GM12892 (cell line): ENCODE measurements around the gene DNAH14.

ENCODE experiments used
- DNase-seq: peaks from one replicate; pipeline ENCODE4 v3.0.0; 2011; ENCODE audit not compliant: insufficient read length
- FAIRE-seq: peaks from 2 replicates; lab custom pipeline; 2011; peaks lifted over from hg19 to GRCh38; lab: Jason Lieb, UNC
- POLR2A ChIP-seq: IDR thresholded peaks from 2 replicates; pipeline ENCODE4 v1.6.1; 2011; ENCODE audit warnings: low read depth, low read length, control low read depth
- POLR2AphosphoS5 ChIP-seq: IDR thresholded peaks from 2 replicates; pipeline ENCODE4 v1.6.1; 2011; ENCODE audit warnings: low read depth, low read length, control low read depth
- TAF1 ChIP-seq: IDR thresholded peaks from 2 replicates; pipeline ENCODE4 v1.6.1; 2011; ENCODE audit warnings: low read depth, mild to moderate bottlenecking, control low read depth, low read length, borderline replicate concordance

The DNAH14 gene

DNA sequence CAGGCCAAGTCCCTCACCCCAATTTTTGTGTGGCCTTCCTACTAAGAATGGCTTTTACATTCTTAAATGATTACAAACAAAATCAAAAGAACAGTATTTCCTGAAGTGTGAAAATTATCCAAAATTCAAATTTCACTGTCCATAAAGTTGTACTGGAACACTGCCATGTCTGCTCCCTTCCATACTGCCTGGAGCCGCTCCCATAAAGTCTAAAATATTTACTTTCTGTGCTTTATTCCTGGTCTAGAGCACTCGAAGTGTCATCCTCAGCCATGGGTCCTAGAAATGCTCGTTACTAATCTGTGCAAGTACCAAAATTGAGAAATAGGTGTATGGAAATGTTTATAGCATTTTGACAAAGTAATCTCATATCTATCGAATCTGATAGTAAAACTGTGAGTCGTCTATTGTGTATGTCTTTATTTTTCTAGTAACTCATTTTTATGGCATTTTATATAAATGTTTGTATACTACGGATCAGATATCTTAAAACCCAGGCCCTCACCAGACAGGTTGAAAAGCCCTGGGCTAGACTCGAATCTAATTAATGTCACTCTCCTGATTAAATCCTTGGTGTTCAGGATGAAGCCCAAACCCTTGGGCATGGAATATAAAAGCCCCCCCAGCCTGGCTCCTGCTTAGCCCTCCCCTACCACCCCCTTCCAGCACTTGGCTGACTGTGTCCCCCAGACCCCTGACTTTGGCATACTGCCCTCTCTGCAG lies 493.5 kb downstream of the DNAH14 start:
- TF ChIP-seq TAF1 (no peak), POLR2A (no peak), POLR2AphosphoS5 (no peak)
- no peak for FAIRE-seq

GRCh38 chr1:225423518-225423855 lies 494.0 kb downstream of the DNAH14 start:
- DNase-seq (no peak), FAIRE-seq (no peak)
- TF ChIP-seq POLR2A: no peak

More for the DNA sequence above, 493.5 kb downstream of the DNAH14 start:
- no peak for DNase-seq

DNA sequence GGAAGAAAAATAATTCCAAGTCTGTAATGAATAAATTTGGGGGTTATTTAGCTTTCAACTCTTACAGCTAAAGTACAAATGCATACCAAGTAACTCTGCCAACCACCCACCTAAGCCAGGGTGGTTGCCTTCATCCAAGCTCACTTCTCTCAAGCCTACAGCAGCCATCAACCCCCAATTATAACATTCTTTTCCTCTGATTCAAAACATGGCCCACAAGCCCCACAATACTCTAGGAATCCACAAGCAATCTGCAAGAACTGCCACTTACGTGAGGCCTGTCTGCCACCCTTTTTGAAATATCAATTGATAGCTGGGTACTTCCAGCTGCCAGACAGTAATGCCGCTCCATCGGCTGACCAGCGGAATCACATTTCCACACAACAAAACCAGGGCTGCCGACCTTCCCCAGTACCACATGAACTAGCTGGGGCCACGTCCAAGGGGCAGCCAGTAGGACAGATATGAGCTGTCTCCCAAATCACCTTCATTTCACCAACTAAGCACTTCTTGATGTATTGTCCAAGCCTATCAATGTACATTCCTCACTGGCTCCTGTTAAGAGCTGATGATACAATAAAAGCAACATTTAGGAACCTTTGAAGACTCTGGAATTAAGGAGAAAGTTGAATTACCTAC lies 495.2 kb downstream of the DNAH14 start:
- no peak for FAIRE-seq
- DNase-seq: no peak
- TF ChIP-seq POLR2A (no peak), TAF1 (no peak), POLR2AphosphoS5 (no peak)

- FAIRE-seq: no peak
- TF ChIP-seq TAF1 (no peak), POLR2AphosphoS5 (no peak), POLR2A (no peak)
- no peak for DNase-seq
Measured at GRCh38 chr1:225425201-225425786, 495.8 kb downstream of the DNAH14 start.

GRCh38 chr1:225426395-225427234 lies 497.1 kb downstream of the DNAH14 start:
- no peak for TF ChIP-seq POLR2A
- no peak for TF ChIP-seq TAF1
- no peak for TF ChIP-seq POLR2AphosphoS5
- FAIRE-seq: no peak
- DNase-seq: no peak

DNA sequence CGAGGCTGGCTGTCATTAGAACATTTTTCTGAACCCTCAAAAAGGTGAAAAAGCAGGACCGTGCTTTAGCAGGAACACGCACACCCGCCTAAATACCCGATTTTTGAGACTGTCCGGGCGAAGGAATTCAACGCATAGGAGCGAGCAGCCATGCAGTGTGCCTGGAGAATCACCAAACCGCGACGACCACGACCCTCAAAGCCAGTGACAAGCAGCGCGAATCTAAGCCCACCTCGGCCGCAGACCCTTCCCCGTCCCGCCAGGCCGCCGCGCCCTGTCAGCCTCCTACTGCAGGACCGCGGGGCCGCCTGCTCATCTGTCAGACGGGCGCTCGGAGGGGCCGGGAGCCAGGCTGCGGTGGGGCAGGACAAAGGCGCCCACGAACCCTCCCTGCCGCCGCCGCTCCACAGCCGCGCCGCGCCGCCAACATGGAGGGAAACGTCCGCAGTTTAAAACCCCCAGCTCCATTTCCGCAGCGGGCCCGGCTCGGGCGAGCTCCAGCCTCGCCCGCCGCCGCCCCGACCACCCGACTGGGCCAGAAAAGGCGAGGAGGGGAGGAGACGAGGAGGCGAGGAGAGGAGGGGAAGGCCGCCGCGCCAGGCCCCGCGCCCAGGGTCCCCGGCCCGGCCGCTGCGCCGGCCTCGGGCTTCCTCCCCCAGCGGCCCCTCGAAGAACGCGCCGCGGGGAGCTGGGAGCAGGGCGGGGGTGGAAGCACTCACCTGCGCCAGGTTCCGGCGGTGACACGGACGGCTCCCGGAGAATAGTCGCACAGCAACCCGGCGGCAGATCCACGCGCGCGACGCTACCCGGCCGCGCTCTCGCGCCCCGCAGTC lies 498.0 kb downstream of the DNAH14 start, which contains the start of gene LBR:
Gene LBR, minus strand, starts transcription at position 804 of the 833 bp plus-strand sequence. CDS start 3,963 bp downstream, outside the sequence.
- TF ChIP-seq TAF1: no peak
- TF ChIP-seq POLR2A: peak; percentile 51; the same call in 1 of the 2 replicates
- no peak for TF ChIP-seq POLR2AphosphoS5
- DNase-seq: no peak
- peak; percentile 82 for FAIRE-seq

- TF ChIP-seq POLR2A (peak; percentile 64; the same call in 1 of the 2 replicates), TAF1 (no peak), POLR2AphosphoS5 (0 out of 2 replicates have a peak, but pooled peaks have one; percentile 24)
- FAIRE-seq (peak; percentile 21), DNase-seq (peak; percentile 89)
Measured at GRCh38 chr1:225428068-225428880, 498.8 kb downstream of the DNAH14 start.

GRCh38 chr1:225428881-225429455 lies 499.5 kb downstream of the DNAH14 start:
- DNase-seq (no peak), FAIRE-seq (peak; percentile 51)
- TF ChIP-seq POLR2A (no peak), TAF1 (no peak), POLR2AphosphoS5 (no peak)

DNA sequence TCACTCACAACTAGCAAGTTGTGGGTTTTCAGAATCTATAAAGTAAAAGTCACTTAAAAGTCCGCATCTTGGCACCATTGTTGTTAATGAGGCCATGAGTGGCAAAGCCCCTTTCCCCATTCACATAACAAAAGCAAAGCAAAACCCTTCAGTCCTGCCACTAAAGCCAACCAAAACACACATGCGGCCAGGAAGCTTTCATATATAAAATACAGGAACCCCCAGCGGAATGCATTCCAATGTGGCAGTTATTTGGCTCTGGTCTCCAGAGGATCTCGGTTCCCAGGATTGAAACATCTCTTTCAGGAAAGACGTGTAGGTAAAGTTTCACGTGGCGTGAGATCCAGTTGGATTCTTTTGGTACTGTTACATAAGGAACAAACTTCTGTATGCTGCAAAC lies 500.8 kb downstream of the DNAH14 start:
- DNase-seq (no peak), FAIRE-seq (no peak)
- TF ChIP-seq TAF1: no peak
- no peak for TF ChIP-seq POLR2AphosphoS5
- no peak for TF ChIP-seq POLR2A
